ENCODE data around the gene ZNRF3. TPM values are rescaled to one million over a fixed set of nuclear protein-coding genes. Genes with fewer than 3 reads are reported as not detected.

The ZNRF3 gene
- polyA plus RNA-seq, 1 donor from 2014 or later = 2.9 TPM

DNA sequence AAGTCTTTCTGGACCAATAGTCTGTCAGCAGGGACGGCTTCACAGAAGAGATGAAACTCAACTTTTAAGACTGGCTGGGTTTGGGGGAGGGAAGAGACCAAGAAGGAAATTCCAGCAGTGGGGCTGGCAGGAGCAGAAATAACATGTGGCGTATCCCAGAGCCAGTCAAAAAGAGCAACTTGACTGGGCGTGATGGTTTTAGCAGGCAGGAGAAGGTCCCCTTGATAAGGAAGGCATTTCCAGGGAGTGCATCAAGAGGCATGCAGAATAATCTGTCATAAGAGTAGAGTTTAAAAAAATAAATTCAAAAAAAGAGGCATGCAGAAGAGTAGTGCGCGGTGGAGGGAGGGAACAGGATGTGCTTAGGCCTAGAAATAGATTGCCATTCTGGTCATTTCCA, 125.8 kb downstream of the ZNRF3 start:
- Histone ChIP-seq H3K27me3 (ENCODE audit: insufficient read depth, low read depth, low read length) (no peaks in the 10 kb centered on the region), H3K4me3 (ENCODE audit: low read length) (no peak overlapping the region), H2AFZ (ENCODE audit: low read depth, low read length) (no peak overlapping the region), H3K27ac (ENCODE audit: low read length) (no peak overlapping the region), H3K9me2 (ENCODE audit: insufficient read depth, low read length) (no peaks in the 10 kb centered on the region), H3K9ac (ENCODE audit: low read length) (no peak overlapping the region), H3K36me3 (ENCODE audit: insufficient read depth, low read length) (no peaks in the 10 kb centered on the region), H4K20me1 (ENCODE audit: insufficient read depth) (no peaks in the 10 kb centered on the region), H3K9me3 (ENCODE audit: low read length) (no peaks in the 10 kb centered on the region), H3K79me2 (replicated peaks; ENCODE audit: insufficient read depth, low read length) (no peaks in the 10 kb centered on the region), H3F3A (ENCODE audit: insufficient read depth, low read length, poor library complexity, severe bottlenecking) (peaks cover 4% of the 10 kb centered on the region), H3K4me2 (ENCODE audit: low read length) (no peak overlapping the region)
- TF ChIP-seq MXI1 (conservative IDR thresholded peaks at IDR 0.05; ENCODE audit: poor library complexity, severe bottlenecking) = no peak
- TF ChIP-seq, protein P1, sequence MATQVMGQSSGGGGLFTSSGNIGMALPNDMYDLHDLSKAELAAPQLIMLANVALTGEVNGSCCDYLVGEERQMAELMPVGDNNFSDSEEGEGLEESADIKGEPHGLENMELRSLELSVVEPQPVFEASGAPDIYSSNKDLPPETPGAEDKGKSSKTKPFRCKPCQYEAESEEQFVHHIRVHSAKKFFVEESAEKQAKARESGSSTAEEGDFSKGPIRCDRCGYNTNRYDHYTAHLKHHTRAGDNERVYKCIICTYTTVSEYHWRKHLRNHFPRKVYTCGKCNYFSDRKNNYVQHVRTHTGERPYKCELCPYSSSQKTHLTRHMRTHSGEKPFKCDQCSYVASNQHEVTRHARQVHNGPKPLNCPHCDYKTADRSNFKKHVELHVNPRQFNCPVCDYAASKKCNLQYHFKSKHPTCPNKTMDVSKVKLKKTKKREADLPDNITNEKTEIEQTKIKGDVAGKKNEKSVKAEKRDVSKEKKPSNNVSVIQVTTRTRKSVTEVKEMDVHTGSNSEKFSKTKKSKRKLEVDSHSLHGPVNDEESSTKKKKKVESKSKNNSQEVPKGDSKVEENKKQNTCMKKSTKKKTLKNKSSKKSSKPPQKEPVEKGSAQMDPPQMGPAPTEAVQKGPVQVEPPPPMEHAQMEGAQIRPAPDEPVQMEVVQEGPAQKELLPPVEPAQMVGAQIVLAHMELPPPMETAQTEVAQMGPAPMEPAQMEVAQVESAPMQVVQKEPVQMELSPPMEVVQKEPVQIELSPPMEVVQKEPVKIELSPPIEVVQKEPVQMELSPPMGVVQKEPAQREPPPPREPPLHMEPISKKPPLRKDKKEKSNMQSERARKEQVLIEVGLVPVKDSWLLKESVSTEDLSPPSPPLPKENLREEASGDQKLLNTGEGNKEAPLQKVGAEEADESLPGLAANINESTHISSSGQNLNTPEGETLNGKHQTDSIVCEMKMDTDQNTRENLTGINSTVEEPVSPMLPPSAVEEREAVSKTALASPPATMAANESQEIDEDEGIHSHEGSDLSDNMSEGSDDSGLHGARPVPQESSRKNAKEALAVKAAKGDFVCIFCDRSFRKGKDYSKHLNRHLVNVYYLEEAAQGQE (IDR thresholded peaks at IDR 0.05; ENCODE audit: borderline replicate concordance) = no peak
- TF ChIP-seq TAF1 (IDR thresholded peaks at IDR 0.05; ENCODE audit: low read depth) = no peak
- TF ChIP-seq RAD21 (conservative IDR thresholded peaks at IDR 0.05) = no peak
- TF ChIP-seq, protein P2, sequence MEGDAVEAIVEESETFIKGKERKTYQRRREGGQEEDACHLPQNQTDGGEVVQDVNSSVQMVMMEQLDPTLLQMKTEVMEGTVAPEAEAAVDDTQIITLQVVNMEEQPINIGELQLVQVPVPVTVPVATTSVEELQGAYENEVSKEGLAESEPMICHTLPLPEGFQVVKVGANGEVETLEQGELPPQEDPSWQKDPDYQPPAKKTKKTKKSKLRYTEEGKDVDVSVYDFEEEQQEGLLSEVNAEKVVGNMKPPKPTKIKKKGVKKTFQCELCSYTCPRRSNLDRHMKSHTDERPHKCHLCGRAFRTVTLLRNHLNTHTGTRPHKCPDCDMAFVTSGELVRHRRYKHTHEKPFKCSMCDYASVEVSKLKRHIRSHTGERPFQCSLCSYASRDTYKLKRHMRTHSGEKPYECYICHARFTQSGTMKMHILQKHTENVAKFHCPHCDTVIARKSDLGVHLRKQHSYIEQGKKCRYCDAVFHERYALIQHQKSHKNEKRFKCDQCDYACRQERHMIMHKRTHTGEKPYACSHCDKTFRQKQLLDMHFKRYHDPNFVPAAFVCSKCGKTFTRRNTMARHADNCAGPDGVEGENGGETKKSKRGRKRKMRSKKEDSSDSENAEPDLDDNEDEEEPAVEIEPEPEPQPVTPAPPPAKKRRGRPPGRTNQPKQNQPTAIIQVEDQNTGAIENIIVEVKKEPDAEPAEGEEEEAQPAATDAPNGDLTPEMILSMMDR (IDR thresholded peaks at IDR 0.05; ENCODE audit: poor library complexity, severe bottlenecking) = no peak
- no peak for TF ChIP-seq EZH2 (IDR thresholded peaks at IDR 0.05; ENCODE audit: borderline replicate concordance, insufficient read depth, low read length, poor library complexity, severe bottlenecking)
- TF ChIP-seq EP300 (conservative IDR thresholded peaks at IDR 0.05; ENCODE audit: poor library complexity, severe bottlenecking) = no peak
- TF ChIP-seq POLR2AphosphoS5 (IDR thresholded peaks at IDR 0.05) = no peak
- TF ChIP-seq SMC3 (conservative IDR thresholded peaks at IDR 0.05; ENCODE audit: poor library complexity) = no peak

DNA sequence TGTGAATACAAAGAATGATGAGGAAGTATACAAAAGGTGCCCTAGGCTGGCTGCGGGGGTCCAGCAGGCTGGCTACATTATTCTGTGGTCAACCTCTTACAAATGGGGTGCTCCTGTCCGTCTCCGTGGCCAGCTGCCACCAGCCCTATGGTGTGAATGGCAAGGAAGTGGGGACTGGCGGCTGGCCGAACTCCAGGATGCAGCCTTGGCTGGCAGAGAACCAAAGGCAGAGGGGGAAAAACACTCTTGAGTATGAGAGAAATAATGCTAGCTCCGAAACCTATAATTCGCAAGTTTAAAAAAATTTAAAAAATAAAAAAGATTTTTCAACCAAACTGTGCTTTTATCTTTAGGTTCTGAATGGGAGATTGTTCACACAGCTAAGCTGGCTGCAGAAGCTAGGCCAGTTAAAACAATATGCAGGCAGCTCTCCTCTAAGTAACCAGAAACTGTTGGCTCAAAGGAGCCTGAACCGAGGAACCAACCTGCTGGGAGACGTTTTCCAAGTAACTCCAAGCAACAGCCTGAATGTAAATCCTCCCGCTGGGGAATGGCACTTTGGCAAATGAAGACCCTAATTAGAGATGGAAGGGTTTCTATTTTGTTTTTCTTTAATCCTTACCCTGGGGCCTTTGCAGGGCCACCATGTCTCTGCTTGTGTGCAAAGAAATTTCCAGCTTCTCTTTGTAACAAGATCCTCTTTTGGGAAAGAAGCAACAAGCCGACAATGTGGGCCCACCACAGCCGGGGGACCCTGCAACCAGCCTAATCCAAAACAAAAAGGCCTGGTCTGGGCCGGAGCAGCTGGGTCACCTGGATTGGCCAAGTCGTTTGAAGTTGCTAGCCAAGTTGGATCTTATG, 128.1 kb downstream of the ZNRF3 start:
- Histone ChIP-seq H2AFZ (ENCODE audit: low read depth, low read length) (no peak overlapping the region), H3K4me2 (ENCODE audit: low read length) (no peak overlapping the region), H3K9me3 (ENCODE audit: low read length) (no peaks in the 10 kb centered on the region), H3F3A (ENCODE audit: insufficient read depth, low read length, poor library complexity, severe bottlenecking) (no peaks in the 10 kb centered on the region), H3K79me2 (replicated peaks; ENCODE audit: insufficient read depth, low read length) (no peaks in the 10 kb centered on the region), H3K9me2 (ENCODE audit: insufficient read depth, low read length) (no peaks in the 10 kb centered on the region), H3K27me3 (ENCODE audit: insufficient read depth, low read depth, low read length) (no peaks in the 10 kb centered on the region), H3K4me3 (ENCODE audit: low read length) (no peak overlapping the region), H3K9ac (ENCODE audit: low read length) (no peak overlapping the region), H3K36me3 (ENCODE audit: insufficient read depth, low read length) (no peaks in the 10 kb centered on the region), H3K27ac (ENCODE audit: low read length) (no peak overlapping the region), H4K20me1 (ENCODE audit: insufficient read depth) (no peaks in the 10 kb centered on the region)
- TF ChIP-seq SMC3 (conservative IDR thresholded peaks at IDR 0.05; ENCODE audit: poor library complexity) (no peak), RAD21 (conservative IDR thresholded peaks at IDR 0.05) (no peak), TAF1 (IDR thresholded peaks at IDR 0.05; ENCODE audit: low read depth) (no peak), EZH2 (IDR thresholded peaks at IDR 0.05; ENCODE audit: borderline replicate concordance, insufficient read depth, low read length, poor library complexity, severe bottlenecking) (no peak), EP300 (conservative IDR thresholded peaks at IDR 0.05; ENCODE audit: poor library complexity, severe bottlenecking) (no peak), POLR2AphosphoS5 (IDR thresholded peaks at IDR 0.05) (no peak)
- TF ChIP-seq, protein P1 (IDR thresholded peaks at IDR 0.05; ENCODE audit: borderline replicate concordance) = no peak
- TF ChIP-seq, protein P2 (IDR thresholded peaks at IDR 0.05; ENCODE audit: poor library complexity, severe bottlenecking) = no peak
